ENCODE measurements around the gene ECT2L. TPM values are rescaled to one million over a fixed set of nuclear protein-coding genes. Genes with fewer than 3 reads are reported as not detected.
A peak's percentile ranks its signal among the peaks of the same experiment; 100 is the strongest.

ECT2L gene
- total RNA-seq, 1 experiment from 2014 or later, result not detected

DNA sequence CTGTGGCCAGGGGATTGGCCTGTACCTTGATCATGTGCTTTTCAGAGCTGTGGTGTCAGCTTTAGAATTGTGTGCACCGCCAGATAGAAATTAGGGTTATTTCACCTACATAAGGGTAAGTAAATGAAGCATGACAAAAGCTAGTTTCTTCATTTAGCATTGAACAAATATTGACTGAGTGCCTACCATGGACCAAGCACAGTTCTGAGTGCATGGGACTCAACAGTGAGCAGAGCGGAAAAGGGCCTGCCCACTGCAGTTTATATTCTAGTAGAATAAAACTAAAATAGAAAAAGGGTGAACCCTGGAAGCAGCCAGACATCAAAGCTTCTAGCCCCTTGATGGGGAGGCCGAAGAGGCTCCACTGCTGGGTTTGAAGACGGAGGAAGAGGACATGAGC lies 25.6 kb downstream of the ECT2L start:
- Histone ChIP-seq H3K27ac (ENCODE audit: low read depth, low read length) (no peak overlapping the region), H3K4me1 (ENCODE audit: control insufficient read depth in 1 of 2, insufficient read depth in 2 of 2, low read length in 2 of 2) (peaks cover 28 to 40% of the 10 kb centered on the region in 2 experiments), H3K79me2 (ENCODE audit: insufficient read depth, low read length) (no peaks in the 10 kb centered on the region), H2AFZ (ENCODE audit: low read depth, low read length, poor library complexity, severe bottlenecking) (no peak overlapping the region), H3K9me2 (ENCODE audit: insufficient read depth) (no peaks in the 10 kb centered on the region), H3K9ac (ENCODE audit: low read length) (no peak overlapping the region), H3K4me3 (replicated peaks in 1 of 2; ENCODE audit: low read depth in 1 of 2, low read length in 2 of 2) (no peak overlapping the region), H3K9me3 (ENCODE audit: control insufficient read depth in 1 of 2, insufficient read depth in 1 of 2, low read depth in 1 of 2, low read length in 2 of 2) (no peaks in the 10 kb centered on the region), H3K36me3 (ENCODE audit: control insufficient read depth in 1 of 2, insufficient read depth in 2 of 2, low read length in 2 of 2) (no peaks in the 10 kb centered on the region), H3K4me2 (ENCODE audit: low read length) (no peak overlapping the region), H3K27me3 (ENCODE audit: insufficient read depth, low read length) (no peaks in the 10 kb centered on the region), H4K20me1 (ENCODE audit: insufficient read depth) (no peaks in the 10 kb centered on the region)
- intact Hi-C loops (cut with micrococcal nuclease), result no loop called here
- ChIA-PET RAD21 (ENCODE audit: low non-redundant PET in 1 of 2, low total read pairs in 2 of 2, uncharacterized antibody in 2 of 2, unreplicated experiment in 2 of 2) (no interaction called here), POLR2A (no interaction called here), CTCF (interaction anchor here (1.6 kb wide), 1 partner anchor 543 kb away, joined by 4 read pairs; no protein-coding TSS in a partner anchor)
- TF ChIP-seq ZFX (IDR thresholded peaks at IDR 0.05) (no peak; the same call in 1 of the 2 replicates), POLR2AphosphoS5 (IDR thresholded peaks at IDR 0.05; ENCODE audit: low read depth, low read length) (no peak), FOSL1 (IDR thresholded peaks at IDR 0.05; ENCODE audit: low read depth) (no peak)
- ATAC-seq (no peak), DNase-seq (ENCODE audit: low read depth, low spot score) (no peak)
- BruUV-seq (replicated peaks), result no TSS peak

DNA sequence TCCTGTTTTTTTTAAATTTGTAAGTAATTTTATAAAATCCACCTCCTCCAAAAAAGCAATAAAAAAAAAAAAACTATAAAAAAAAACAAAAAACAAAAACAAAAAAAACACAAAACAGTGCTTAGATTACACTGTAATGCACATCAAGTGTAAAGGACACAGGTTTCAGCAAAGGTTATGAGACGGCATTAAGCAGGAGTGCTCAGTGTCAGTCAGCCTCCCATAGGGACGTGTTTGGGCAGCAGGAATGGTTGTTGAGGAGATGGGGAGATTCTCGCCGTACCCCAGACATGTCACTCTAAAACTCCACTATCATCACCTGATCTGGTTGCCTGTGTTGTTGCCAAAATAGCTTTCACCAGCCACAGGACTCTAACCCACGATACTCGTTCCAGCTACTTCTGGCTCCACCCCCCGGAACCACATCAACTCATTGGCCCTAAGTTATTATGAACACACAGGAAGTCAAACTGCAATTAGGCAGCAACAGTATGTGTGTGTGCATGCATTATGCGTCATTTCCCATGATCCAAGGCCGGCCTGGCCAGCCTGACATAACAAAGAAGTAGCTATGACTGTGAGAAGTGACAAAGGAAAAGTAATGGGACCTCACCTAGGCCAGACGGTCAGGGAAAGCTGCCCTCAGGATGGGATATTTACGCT lies 28.7 kb downstream of the ECT2L start:
- H3K9me2 ChIP-seq (ENCODE audit: insufficient read depth), result no peaks in the 10 kb centered on the region
- TF ChIP-seq EGR1 (IDR thresholded peaks at IDR 0.05; ENCODE audit: low read depth), result no peak
- TF ChIP-seq ELF1 (IDR thresholded peaks at IDR 0.05; ENCODE audit: borderline replicate concordance, low read depth), result no peak
- TF ChIP-seq REST (IDR thresholded peaks at IDR 0.05; ENCODE audit: low read depth), result no peak
- TF ChIP-seq JUND (IDR thresholded peaks at IDR 0.05), result no peak
- TF ChIP-seq CBX3 (IDR thresholded peaks at IDR 0.05; ENCODE audit: low read depth), result no peak
- TF ChIP-seq ZFX (IDR thresholded peaks at IDR 0.05), result no peak
- no peak for TF ChIP-seq SRF (IDR thresholded peaks at IDR 0.05; ENCODE audit: low read depth)
- no peak for TF ChIP-seq ATF3 (IDR thresholded peaks at IDR 0.05)
- TF ChIP-seq EZH2 (IDR thresholded peaks at IDR 0.05), result no peak
- no peak for TF ChIP-seq YY1 (IDR thresholded peaks at IDR 0.05; ENCODE audit: extremely low read depth, insufficient replicate concordance, low read depth, low read length)
- no peak for TF ChIP-seq CEBPB (IDR thresholded peaks at IDR 0.05; ENCODE audit: low read depth)
- TF ChIP-seq ZBTB33 (IDR thresholded peaks at IDR 0.05; ENCODE audit: extremely low read depth, insufficient replicate concordance, low read length), result no peak
- TF ChIP-seq POLR2AphosphoS5 (IDR thresholded peaks at IDR 0.05; ENCODE audit: low read depth, low read length), result no peak
- no peak for TF ChIP-seq RAD21 (IDR thresholded peaks at IDR 0.05; ENCODE audit: low read depth)
- no peak for TF ChIP-seq MAX (IDR thresholded peaks at IDR 0.05)
- no peak overlapping the region for H3K9ac ChIP-seq (ENCODE audit: low read length)
- no peak overlapping the region for H3K27ac ChIP-seq (ENCODE audit: low read depth, low read length)
- ATAC-seq (peak; percentile 42; the same call in 1 of the 2 replicates), DNase-seq (ENCODE audit: low read depth, low spot score) (no peak)
- ChIA-PET POLR2A (no interaction called here), RAD21 (ENCODE audit: low non-redundant PET in 1 of 2, low total read pairs in 2 of 2, uncharacterized antibody in 2 of 2, unreplicated experiment in 2 of 2) (no interaction called here), CTCF (no interaction called here)
- H4K20me1 ChIP-seq (ENCODE audit: insufficient read depth), result no peaks in the 10 kb centered on the region
- no peaks in the 10 kb centered on the region for H3K79me2 ChIP-seq (ENCODE audit: insufficient read depth, low read length)
- no peaks in the 10 kb centered on the region for H3K27me3 ChIP-seq (ENCODE audit: insufficient read depth, low read length)
- intact Hi-C loops (cut with micrococcal nuclease), result no loop called here
- BruUV-seq (replicated peaks), result no TSS peak
- H3K4me2 ChIP-seq (ENCODE audit: low read length), result no peak overlapping the region
- H3K36me3 ChIP-seq (ENCODE audit: control insufficient read depth in 1 of 2, insufficient read depth in 2 of 2, low read length in 2 of 2), result no peaks in the 10 kb centered on the region
- H3K4me1 ChIP-seq (ENCODE audit: control insufficient read depth in 1 of 2, insufficient read depth in 2 of 2, low read length in 2 of 2), result peaks cover 3 to 9% of the 10 kb centered on the region in 2 experiments
- H2AFZ ChIP-seq (ENCODE audit: low read depth, low read length, poor library complexity, severe bottlenecking), result no peak overlapping the region
- H3K9me3 ChIP-seq (ENCODE audit: control insufficient read depth in 1 of 2, insufficient read depth in 1 of 2, low read depth in 1 of 2, low read length in 2 of 2), result no peaks in the 10 kb centered on the region
- no peak overlapping the region for H3K4me3 ChIP-seq (replicated peaks in 1 of 2; ENCODE audit: low read depth in 1 of 2, low read length in 2 of 2)
